ENCODE measurements around the gene NCAM2.
A peak's percentile ranks its signal among the peaks of the same experiment; 100 is the strongest.

NCAM2 gene

GRCh38 chr21:20997636-20998455 is at the start of gene NCAM2:
NCAM2 (plus strand) TSS chr21:20998409.
- Histone ChIP-seq H3K4me3 (peak within 1 kb of the TSS; percentile 38), H3K36me3 (replicated peaks) (no peaks in the 10 kb centered on the region), H3K27me3 (ENCODE audit: low read depth) (no peaks in the 10 kb centered on the region), H3K9me3 (no peaks in the 10 kb centered on the region), H3K4me1 (no peaks in the 10 kb centered on the region; the same call in 1 of the 2 replicates)
- peak; percentile 61 to 81 for DNase-seq (ENCODE audit: low spot score in 2 of 2)
- in situ Hi-C loops (cut with MboI; ENCODE audit: low sequenced_read_pairs): no loop called here

DNA sequence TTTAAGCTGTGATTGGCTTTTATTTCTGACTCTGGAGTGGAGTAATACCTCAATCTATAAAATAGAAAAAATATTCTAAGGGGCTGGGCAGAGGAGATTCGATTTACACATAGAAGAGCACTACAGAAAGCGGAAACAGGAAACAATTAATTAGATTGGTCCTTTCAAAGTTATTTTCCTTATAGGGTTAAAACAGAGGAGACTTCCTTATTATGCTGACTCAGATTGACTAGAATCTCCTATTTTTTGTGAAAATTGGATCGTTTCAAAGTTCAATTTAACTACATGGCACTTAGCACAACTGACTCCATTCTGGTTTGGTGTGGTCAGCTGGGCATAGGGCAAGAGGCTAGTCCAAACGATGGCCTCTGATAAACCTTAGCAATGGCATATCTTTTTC is 48.3 kb upstream of the NCAM2 start:
- in situ Hi-C loops (cut with MboI; ENCODE audit: low sequenced_read_pairs): no loop called here
- H3K4me1 ChIP-seq: no peaks in the 10 kb centered on the region
- H3K4me3 ChIP-seq: no peak overlapping the region
- no peaks in the 10 kb centered on the region for H3K36me3 ChIP-seq (replicated peaks)
- H3K9me3 ChIP-seq: no peaks in the 10 kb centered on the region
- H3K27me3 ChIP-seq (ENCODE audit: low read depth): no peaks in the 10 kb centered on the region
- DNase-seq (ENCODE audit: low spot score in 2 of 2): no peak

DNA sequence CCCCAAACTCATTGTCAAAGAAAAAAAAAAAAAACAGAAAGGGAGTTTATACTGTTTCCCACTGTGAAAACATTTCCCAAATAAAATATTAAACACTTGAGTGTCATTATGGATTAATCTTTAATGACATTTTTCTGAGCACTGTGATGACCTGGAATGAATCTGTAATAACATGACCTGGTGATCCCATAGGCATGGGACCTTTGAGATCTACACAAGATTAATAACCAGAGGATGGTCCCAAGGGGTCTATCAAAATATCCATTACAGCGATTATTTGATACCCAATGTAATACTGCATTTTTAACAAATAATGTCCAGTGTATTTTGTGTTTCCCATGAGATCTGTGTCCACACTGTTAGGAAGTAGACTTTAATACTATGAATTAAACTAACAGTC is 32.4 kb upstream of the NCAM2 start:
- Histone ChIP-seq H3K4me1 (no peaks in the 10 kb centered on the region), H3K9me3 (no peaks in the 10 kb centered on the region), H3K4me3 (no peak overlapping the region), H3K36me3 (replicated peaks) (no peaks in the 10 kb centered on the region), H3K27me3 (ENCODE audit: low read depth) (no peaks in the 10 kb centered on the region)
- no peak for DNase-seq (ENCODE audit: low spot score in 2 of 2)
- in situ Hi-C loops (cut with MboI; ENCODE audit: low sequenced_read_pairs): no loop called here

DNA sequence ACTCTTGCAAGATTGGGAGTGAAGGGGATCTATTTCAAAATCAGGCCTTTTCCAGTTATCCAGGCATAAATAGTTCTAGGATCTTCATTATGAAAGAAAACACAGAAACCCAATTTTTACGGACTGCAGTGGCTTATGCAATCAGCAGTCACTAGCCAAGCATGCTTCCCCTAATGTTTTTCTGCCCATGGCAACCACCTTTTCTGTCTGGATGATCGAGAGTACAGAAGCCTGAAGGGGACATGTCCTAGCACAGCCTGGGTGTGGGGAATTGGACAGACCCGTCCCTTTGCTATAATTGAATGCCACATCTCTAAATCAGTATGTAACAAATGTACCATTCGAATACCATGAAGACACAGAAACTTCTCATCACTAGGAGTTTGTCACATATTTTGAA is 29.8 kb upstream of the NCAM2 start:
- Histone ChIP-seq H3K4me1 (no peaks in the 10 kb centered on the region), H3K36me3 (replicated peaks) (no peaks in the 10 kb centered on the region), H3K9me3 (no peaks in the 10 kb centered on the region), H3K4me3 (no peak overlapping the region), H3K27me3 (ENCODE audit: low read depth) (no peaks in the 10 kb centered on the region)
- in situ Hi-C loops (cut with MboI; ENCODE audit: low sequenced_read_pairs): no loop called here
- DNase-seq (ENCODE audit: low spot score in 2 of 2): no peak

DNA sequence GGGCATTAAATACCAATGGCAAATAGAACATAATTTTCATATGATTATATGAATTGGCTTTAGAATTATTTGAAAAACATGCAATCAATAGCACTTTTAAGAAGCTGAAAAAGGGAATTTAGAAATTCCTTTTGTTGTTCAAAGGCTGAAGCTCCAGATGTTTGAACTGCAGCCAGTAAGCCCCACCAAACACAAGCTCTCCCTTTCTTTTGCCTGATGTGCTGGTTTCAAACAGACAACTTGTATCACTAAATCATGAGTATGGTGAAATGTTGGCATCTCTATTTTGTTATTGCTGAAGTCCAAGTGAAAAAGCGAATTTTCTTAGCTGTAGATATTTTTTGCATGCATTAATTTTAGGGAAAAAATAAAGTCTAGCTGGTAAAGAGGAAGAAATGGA is 27.5 kb upstream of the NCAM2 start:
- H3K4me1 ChIP-seq: no peaks in the 10 kb centered on the region
- no peak for DNase-seq (ENCODE audit: low spot score in 2 of 2)
- no peaks in the 10 kb centered on the region for H3K27me3 ChIP-seq (ENCODE audit: low read depth)
- no peaks in the 10 kb centered on the region for H3K9me3 ChIP-seq
- in situ Hi-C loops (cut with MboI; ENCODE audit: low sequenced_read_pairs): no loop called here
- H3K4me3 ChIP-seq: no peak overlapping the region
- H3K36me3 ChIP-seq (replicated peaks): no peaks in the 10 kb centered on the region

GRCh38 chr21:20971296-20971921 is 26.8 kb upstream of the NCAM2 start:
- no peaks in the 10 kb centered on the region for H3K36me3 ChIP-seq (replicated peaks)
- H3K4me1 ChIP-seq: no peaks in the 10 kb centered on the region
- H3K4me3 ChIP-seq: no peak overlapping the region
- no peaks in the 10 kb centered on the region for H3K27me3 ChIP-seq (ENCODE audit: low read depth)
- H3K9me3 ChIP-seq: no peaks in the 10 kb centered on the region
- DNase-seq (ENCODE audit: low spot score in 2 of 2): peak; percentile 54 to 63
- in situ Hi-C loops (cut with MboI; ENCODE audit: low sequenced_read_pairs): no loop called here

GRCh38 chr21:20994790-20995189 is 3.4 kb upstream of the NCAM2 start:
- H3K9me3 ChIP-seq: no peaks in the 10 kb centered on the region
- no peaks in the 10 kb centered on the region; the same call in 1 of the 2 replicates for H3K4me1 ChIP-seq
- no peak overlapping the region for H3K4me3 ChIP-seq
- H3K27me3 ChIP-seq (ENCODE audit: low read depth): no peaks in the 10 kb centered on the region
- no peaks in the 10 kb centered on the region for H3K36me3 ChIP-seq (replicated peaks)
- in situ Hi-C loops (cut with MboI; ENCODE audit: low sequenced_read_pairs): no loop called here
- DNase-seq (ENCODE audit: low spot score in 2 of 2): no peak

DNA sequence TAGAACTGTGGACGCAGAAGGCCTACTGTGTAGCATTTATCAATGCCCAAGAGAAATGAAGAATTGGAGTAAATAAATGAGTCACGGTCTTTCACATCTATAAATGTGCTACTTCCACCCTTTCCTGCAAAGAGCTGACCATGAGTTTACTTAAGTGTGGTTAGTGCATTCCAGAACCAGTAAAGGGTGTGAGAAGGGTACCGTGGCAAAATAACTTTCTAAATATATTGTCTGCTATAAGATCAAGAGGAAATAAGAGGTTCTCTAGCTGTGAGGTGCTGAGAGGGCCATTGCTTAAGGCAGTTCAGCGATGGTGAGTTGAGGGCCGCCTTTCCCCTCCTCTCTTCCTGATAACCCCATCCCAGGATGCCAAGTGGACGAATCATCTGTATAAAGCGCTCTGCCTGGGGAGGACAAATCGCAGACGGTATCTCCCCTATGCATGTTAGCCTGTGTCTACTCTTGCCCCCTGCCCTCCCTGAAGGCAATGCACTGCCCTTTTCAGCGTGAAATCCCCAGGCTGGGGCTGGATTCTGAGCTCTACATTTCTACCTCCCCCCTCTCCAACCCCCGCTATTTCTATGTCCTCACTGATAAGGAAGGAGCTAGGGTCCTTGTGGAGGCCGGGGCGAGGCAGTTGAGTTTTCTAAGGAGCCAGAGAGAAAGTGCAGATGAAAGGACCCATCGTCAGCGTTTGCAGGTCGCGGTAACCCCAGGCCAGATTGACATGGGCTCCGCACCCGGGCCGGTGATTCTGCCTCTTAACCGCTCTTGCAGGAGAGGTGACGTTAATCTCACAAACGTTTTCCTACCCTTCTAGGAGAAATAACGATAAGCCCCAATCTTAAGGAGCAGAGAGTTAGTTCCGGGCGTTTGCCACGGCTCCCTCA is 1.5 kb upstream of the NCAM2 start:
- H3K4me1 ChIP-seq: no peaks in the 10 kb centered on the region; the same call in 1 of the 2 replicates
- no peak overlapping the region for H3K4me3 ChIP-seq
- H3K27me3 ChIP-seq (ENCODE audit: low read depth): no peaks in the 10 kb centered on the region
- H3K36me3 ChIP-seq (replicated peaks): no peaks in the 10 kb centered on the region
- no peaks in the 10 kb centered on the region for H3K9me3 ChIP-seq
- DNase-seq (ENCODE audit: low spot score in 2 of 2): no peak
- in situ Hi-C loops (cut with MboI; ENCODE audit: low sequenced_read_pairs): no loop called here

- H3K36me3 ChIP-seq (replicated peaks): no peaks in the 10 kb centered on the region
- no peaks in the 10 kb centered on the region for H3K9me3 ChIP-seq
- in situ Hi-C loops (cut with MboI; ENCODE audit: low sequenced_read_pairs): no loop called here
- no peaks in the 10 kb centered on the region; the same call in 1 of the 2 replicates for H3K4me1 ChIP-seq
- no peak for DNase-seq (ENCODE audit: low spot score in 2 of 2)
- H3K27me3 ChIP-seq (ENCODE audit: low read depth): no peaks in the 10 kb centered on the region
- H3K4me3 ChIP-seq: no peak overlapping the region
Measured at GRCh38 chr21:20997311-20997635, 936 bp upstream of the NCAM2 start.

DNA sequence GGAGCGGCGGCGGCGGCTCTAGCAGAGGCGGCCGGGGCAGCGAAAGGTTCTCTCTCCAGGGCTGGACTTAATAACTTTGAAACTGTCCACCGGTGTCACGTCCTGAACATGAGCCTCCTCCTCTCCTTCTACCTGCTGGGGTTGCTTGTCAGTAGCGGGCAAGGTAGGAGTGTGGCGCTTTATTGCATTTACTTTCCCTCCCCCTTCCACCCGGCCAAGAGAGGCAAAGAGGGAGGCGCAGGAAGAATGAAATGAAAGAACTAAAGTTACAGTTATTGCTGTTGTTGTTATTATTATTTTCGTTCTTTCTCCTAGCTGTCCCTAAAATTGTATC is 214 bp downstream of the NCAM2 start:
- no peaks in the 10 kb centered on the region for H3K27me3 ChIP-seq (ENCODE audit: low read depth)
- H3K4me1 ChIP-seq: no peaks in the 10 kb centered on the region; the same call in 1 of the 2 replicates
- no peaks in the 10 kb centered on the region for H3K9me3 ChIP-seq
- no peaks in the 10 kb centered on the region for H3K36me3 ChIP-seq (replicated peaks)
- in situ Hi-C loops (cut with MboI; ENCODE audit: low sequenced_read_pairs): no loop called here
- H3K4me3 ChIP-seq: peak overlapping the region; percentile 38
- peak in 1 of 2 experiments; percentile 12 for DNase-seq (ENCODE audit: low spot score in 2 of 2)

DNA sequence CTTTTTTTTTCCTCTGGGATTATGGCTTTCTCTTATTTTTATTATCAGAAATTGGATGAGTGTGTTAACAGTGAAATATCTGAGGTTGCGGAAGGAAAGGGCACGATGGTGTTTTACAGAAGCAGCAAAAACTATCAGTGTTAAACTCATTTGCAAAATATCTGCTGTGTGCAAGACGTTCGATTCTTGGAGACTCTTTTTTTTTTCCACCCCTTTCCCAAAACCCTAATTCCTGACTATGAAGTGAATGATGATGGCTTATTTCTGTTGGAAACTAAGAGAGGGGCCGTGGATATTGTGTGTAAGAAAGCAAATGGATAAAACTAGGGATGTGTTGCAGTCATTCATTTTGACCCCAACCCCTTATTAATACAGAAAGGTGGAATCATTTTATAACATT is 677 bp downstream of the NCAM2 start:
- Histone ChIP-seq H3K4me1 (no peaks in the 10 kb centered on the region; the same call in 1 of the 2 replicates), H3K36me3 (replicated peaks) (no peaks in the 10 kb centered on the region), H3K27me3 (ENCODE audit: low read depth) (no peaks in the 10 kb centered on the region), H3K4me3 (peak overlapping the region; percentile 38), H3K9me3 (no peaks in the 10 kb centered on the region)
- no peak for DNase-seq (ENCODE audit: low spot score in 2 of 2)
- in situ Hi-C loops (cut with MboI; ENCODE audit: low sequenced_read_pairs): no loop called here

- Histone ChIP-seq H3K36me3 (replicated peaks) (no peaks in the 10 kb centered on the region), H3K4me1 (no peaks in the 10 kb centered on the region; the same call in 1 of the 2 replicates), H3K4me3 (no peak overlapping the region), H3K27me3 (ENCODE audit: low read depth) (no peaks in the 10 kb centered on the region), H3K9me3 (no peaks in the 10 kb centered on the region)
- in situ Hi-C loops (cut with MboI; ENCODE audit: low sequenced_read_pairs): no loop called here
- DNase-seq (ENCODE audit: low spot score in 2 of 2): peak; percentile 17 to 59
Measured at GRCh38 chr21:20999659-21000058, 1.4 kb downstream of the NCAM2 start.

GRCh38 chr21:21000591-21001175 is 2.5 kb downstream of the NCAM2 start:
- Histone ChIP-seq H3K4me1 (no peaks in the 10 kb centered on the region; the same call in 1 of the 2 replicates), H3K9me3 (no peaks in the 10 kb centered on the region), H3K27me3 (ENCODE audit: low read depth) (no peaks in the 10 kb centered on the region), H3K4me3 (no peak overlapping the region), H3K36me3 (replicated peaks) (no peaks in the 10 kb centered on the region)
- no peak for DNase-seq (ENCODE audit: low spot score in 2 of 2)
- in situ Hi-C loops (cut with MboI; ENCODE audit: low sequenced_read_pairs): no loop called here

All from HAP-1 (cell line).